ENCODE results near the gene OFD1. TPM values are rescaled to one million over a fixed set of nuclear protein-coding genes. Genes with fewer than 3 reads are reported as not detected.

OFD1 gene
- polyA plus RNA-seq, 2 of the 4 experiments (the other 2 are of a cell fraction), result 14.8 to 24.9 TPM

GRCh38 chrX:13774696-13775095 lies 40.1 kb downstream of the OFD1 start:
- DNase-seq (ENCODE audit: low read depth in 1 of 2, low spot score in 1 of 2), result no peak
- WGBS (ENCODE audit: missing lambda C conversion rate), result 84% methylated on average over 2 of the region's 2 CpGs

DNA sequence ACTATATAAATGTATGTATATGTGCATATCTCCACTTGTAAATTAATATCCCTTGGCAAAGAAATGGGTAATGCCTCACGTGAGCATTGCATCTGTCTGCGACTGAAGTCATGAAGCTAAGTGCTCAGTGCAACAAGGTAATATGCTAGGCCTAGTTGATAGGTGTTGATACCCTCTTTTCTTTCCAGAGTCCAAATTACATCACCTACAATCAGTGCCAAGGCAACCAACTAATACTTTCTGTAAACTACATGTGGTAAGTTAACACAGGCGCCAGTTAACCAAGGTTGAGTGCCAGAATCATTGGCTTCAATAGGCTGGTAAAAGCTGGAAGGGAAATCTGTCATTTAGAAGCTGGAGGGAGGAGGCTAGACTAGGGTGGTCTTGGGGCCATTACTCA lies 41.3 kb downstream of the OFD1 start:
- Histone ChIP-seq H3K9me3 (no peaks in the 10 kb centered on the region), H3K4me2 (no peak overlapping the region), H3K4me1 (no peaks in the 10 kb centered on the region), H3K27ac (no peak overlapping the region), H3K4me3 (no peak overlapping the region)
- no peak for DNase-seq (ENCODE audit: low read depth in 1 of 2, low spot score in 1 of 2)
- FAIRE-seq, result no peak
- ChIA-PET POLR2A (no interaction called here), CTCF (no interaction called here)
- 91% methylated on average over 3 of the region's 3 CpGs for WGBS (ENCODE audit: missing lambda C conversion rate)
- ATAC-seq, result no peak
- TF ChIP-seq, protein P1, sequence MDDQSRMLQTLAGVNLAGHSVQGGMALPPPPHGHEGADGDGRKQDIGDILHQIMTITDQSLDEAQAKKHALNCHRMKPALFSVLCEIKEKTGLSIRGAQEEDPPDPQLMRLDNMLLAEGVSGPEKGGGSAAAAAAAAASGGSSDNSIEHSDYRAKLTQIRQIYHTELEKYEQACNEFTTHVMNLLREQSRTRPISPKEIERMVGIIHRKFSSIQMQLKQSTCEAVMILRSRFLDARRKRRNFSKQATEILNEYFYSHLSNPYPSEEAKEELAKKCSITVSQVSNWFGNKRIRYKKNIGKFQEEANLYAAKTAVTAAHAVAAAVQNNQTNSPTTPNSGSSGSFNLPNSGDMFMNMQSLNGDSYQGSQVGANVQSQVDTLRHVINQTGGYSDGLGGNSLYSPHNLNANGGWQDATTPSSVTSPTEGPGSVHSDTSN (IDR thresholded peaks at IDR 0.05), result no peak
- TF ChIP-seq REST (IDR thresholded peaks at IDR 0.05), result no peak
- no peak for TF ChIP-seq GATA3 (IDR thresholded peaks at IDR 0.05; ENCODE audit: borderline replicate concordance)
- no peak for TF ChIP-seq EP300 (IDR thresholded peaks at IDR 0.05)
- no peak for TF ChIP-seq MAX (IDR thresholded peaks at IDR 0.05)
- TF ChIP-seq RFX5 (IDR thresholded peaks at IDR 0.05), result no peak
- no peak for TF ChIP-seq NFE2L2 (conservative IDR thresholded peaks at IDR 0.05; ENCODE audit: low read length)
- TF ChIP-seq, protein P2, sequence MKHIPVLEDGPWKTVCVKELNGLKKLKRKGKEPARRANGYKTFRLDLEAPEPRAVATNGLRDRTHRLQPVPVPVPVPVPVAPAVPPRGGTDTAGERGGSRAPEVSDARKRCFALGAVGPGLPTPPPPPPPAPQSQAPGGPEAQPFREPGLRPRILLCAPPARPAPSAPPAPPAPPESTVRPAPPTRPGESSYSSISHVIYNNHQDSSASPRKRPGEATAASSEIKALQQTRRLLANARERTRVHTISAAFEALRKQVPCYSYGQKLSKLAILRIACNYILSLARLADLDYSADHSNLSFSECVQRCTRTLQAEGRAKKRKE (CRISPR knock-in tag; IDR thresholded peaks at IDR 0.05; ENCODE audit: low read depth), result no peak
- TF ChIP-seq ESRRA (IDR thresholded peaks at IDR 0.05; ENCODE audit: borderline replicate concordance, low read length), result no peak
- TF ChIP-seq FOXS1 (CRISPR knock-in tag; IDR thresholded peaks at IDR 0.05), result no peak
- no peak for TF ChIP-seq ZC3H11A (IDR thresholded peaks at IDR 0.05)

More at GRCh38 chrX:13774696-13775095, 40.1 kb downstream of the OFD1 start:
- TF ChIP-seq, protein P3, sequence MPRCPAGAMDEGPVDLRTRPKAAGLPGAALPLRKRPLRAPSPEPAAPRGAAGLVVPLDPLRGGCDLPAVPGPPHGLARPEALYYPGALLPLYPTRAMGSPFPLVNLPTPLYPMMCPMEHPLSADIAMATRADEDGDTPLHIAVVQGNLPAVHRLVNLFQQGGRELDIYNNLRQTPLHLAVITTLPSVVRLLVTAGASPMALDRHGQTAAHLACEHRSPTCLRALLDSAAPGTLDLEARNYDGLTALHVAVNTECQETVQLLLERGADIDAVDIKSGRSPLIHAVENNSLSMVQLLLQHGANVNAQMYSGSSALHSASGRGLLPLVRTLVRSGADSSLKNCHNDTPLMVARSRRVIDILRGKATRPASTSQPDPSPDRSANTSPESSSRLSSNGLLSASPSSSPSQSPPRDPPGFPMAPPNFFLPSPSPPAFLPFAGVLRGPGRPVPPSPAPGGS (IDR thresholded peaks at IDR 0.05), result no peak
- TF ChIP-seq PHF8 (IDR thresholded peaks at IDR 0.05; ENCODE audit: borderline replicate concordance, low read depth) (no peak), CHD2 (IDR thresholded peaks at IDR 0.05; ENCODE audit: low read length, partially characterized antibody) (no peak), REST (IDR thresholded peaks at IDR 0.05) (no peak), RAD21 (conservative IDR thresholded peaks at IDR 0.05 in 1 of 2, IDR thresholded peaks at IDR 0.05 in 1 of 2) (no peak), EHF (CRISPR knock-in tag; IDR thresholded peaks at IDR 0.05) (no peak), NPAS2 (CRISPR knock-in tag; IDR thresholded peaks at IDR 0.05; ENCODE audit: borderline replicate concordance) (no peak), ESRRA (IDR thresholded peaks at IDR 0.05; ENCODE audit: borderline replicate concordance, low read length) (no peak), ELK1 (IDR thresholded peaks at IDR 0.05; ENCODE audit: low read depth, low read length) (no peak), NFE2L2 (conservative IDR thresholded peaks at IDR 0.05; ENCODE audit: low read length) (no peak)
- no peak for ATAC-seq
- no peaks in the 10 kb centered on the region for H3K9me3 ChIP-seq
- H3K27ac ChIP-seq, result no peak overlapping the region
- ChIA-PET CTCF (no interaction called here), POLR2A (no interaction called here)
- no peak overlapping the region for H3K4me2 ChIP-seq
- peak; percentile 23 for FAIRE-seq
- no peak overlapping the region for H3K4me3 ChIP-seq
- no peaks in the 10 kb centered on the region for H3K4me1 ChIP-seq

Data from A549 (cell line).